ENCODE results near the gene CDH5. TPM values are rescaled to one million over a fixed set of nuclear protein-coding genes. Genes with fewer than 3 reads are reported as not detected.
A peak's percentile ranks its signal among the peaks of the same experiment; 100 is the strongest.

Gene CDH5
- total RNA-seq, 2 experiments from 2014 or later = not detected

DNA sequence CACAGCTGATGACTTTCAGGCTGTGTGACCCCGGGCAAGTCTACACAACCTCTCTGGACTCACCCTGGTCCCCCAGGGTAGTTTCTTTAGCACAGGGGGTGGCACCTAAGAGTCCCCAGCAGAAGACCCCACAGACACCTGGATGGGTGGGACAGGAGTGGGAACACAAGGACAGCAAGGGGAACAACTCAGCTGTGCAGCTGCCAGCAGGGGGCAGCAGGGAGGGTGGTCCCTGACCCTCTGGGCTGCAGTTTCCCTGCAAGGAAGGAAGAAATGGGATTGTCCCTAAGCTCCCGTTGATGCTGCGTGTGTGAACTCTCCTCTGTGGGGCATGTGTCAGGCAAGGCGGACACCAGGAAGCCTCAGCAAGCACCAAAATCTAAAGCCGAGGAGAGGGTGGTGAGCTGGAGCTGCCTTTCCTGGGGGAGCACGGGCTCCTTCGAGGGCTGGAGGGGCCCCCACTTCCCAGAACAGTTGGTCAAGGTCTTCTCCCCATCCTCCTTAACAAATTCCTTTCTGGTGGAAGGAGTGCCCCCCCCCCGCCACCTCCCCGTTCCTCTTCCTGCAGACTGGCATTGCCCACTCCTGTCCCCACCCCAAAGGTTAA, 24.1 kb upstream of the CDH5 start:
- H2AFZ ChIP-seq (ENCODE audit: low read length) = no peak overlapping the region

DNA sequence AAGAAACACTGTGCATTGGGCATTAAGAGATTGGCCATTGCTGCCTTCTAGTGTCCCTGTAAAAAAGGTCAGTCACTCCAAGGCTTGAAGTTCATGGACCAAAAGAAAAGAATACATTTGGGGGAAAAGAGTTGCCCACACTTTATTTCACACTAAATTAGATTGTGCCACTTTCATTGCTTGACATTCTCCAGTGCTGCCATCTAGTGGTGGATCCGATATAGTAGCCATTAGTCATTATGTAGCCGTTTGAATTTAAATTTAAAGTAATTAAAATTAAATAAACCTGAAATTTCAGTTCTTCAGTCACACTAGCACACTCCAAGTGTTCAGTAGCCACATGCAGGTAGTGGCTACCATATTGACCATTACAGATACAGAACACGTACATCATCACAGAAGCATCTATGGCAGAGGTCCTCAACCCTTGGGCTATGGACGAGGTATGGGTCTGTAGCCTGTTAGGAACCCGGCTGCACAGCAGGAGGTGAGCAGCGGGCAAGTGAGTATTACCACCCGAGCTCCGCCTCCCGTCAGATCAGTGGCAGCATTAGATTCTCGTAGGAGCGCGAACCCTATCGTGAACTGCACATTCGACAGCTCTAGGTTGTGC, 21.9 kb upstream of the CDH5 start:
- Histone ChIP-seq H2AFZ (ENCODE audit: low read length) (no peak overlapping the region), H3K9me3 (ENCODE audit: low read length) (no peaks in the 10 kb centered on the region), H4K20me1 (ENCODE audit: insufficient read depth, low read length) (no peaks in the 10 kb centered on the region), H3K4me2 (ENCODE audit: low read length) (no peak overlapping the region), H3K27ac (ENCODE audit: low read depth, low read length, poor library complexity, severe bottlenecking) (no peak overlapping the region), H3K4me1 (ENCODE audit: insufficient read depth, low read length, poor library complexity, severe bottlenecking) (no peaks in the 10 kb centered on the region), H3K36me3 (ENCODE audit: insufficient read depth, low read length) (no peaks in the 10 kb centered on the region), H3K4me3 (ENCODE audit: low read depth, low read length, poor library complexity, severe bottlenecking) (no peak overlapping the region), H3K9me2 (ENCODE audit: insufficient read depth, low read length) (no peaks in the 10 kb centered on the region), H3K79me2 (ENCODE audit: insufficient read depth, low read depth, low read length) (no peaks in the 10 kb centered on the region)
- CTCF ChIA-PET (ENCODE audit: unreplicated experiment) = no interaction called here
- BruUV-seq (replicated peaks) = no TSS peak
- POLR2A ChIA-PET = interaction anchor here (0.6 kb wide), 1 partner anchor 267 kb away, joined by 3 read pairs; no protein-coding TSS in a partner anchor
- intact Hi-C loops (cut with micrococcal nuclease; ENCODE audit: unreplicated experiment) = no loop called here
- peak; percentile 55 for DNase-seq (ENCODE audit: low spot score)
- TF ChIP-seq EZH2phosphoT487 (IDR thresholded peaks at IDR 0.05; ENCODE audit: borderline replicate concordance, low read depth, low read length) = no peak
- TF ChIP-seq, protein P1, sequence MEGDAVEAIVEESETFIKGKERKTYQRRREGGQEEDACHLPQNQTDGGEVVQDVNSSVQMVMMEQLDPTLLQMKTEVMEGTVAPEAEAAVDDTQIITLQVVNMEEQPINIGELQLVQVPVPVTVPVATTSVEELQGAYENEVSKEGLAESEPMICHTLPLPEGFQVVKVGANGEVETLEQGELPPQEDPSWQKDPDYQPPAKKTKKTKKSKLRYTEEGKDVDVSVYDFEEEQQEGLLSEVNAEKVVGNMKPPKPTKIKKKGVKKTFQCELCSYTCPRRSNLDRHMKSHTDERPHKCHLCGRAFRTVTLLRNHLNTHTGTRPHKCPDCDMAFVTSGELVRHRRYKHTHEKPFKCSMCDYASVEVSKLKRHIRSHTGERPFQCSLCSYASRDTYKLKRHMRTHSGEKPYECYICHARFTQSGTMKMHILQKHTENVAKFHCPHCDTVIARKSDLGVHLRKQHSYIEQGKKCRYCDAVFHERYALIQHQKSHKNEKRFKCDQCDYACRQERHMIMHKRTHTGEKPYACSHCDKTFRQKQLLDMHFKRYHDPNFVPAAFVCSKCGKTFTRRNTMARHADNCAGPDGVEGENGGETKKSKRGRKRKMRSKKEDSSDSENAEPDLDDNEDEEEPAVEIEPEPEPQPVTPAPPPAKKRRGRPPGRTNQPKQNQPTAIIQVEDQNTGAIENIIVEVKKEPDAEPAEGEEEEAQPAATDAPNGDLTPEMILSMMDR (conservative IDR thresholded peaks at IDR 0.05; ENCODE audit: low read length) = peak; percentile 97

More for the DNA sequence above, 24.1 kb upstream of the CDH5 start:
- no peaks in the 10 kb centered on the region for H3K79me2 ChIP-seq (ENCODE audit: insufficient read depth, low read depth, low read length)
- H3K4me3 ChIP-seq (ENCODE audit: low read depth, low read length, poor library complexity, severe bottlenecking) = no peak overlapping the region
- H3K27ac ChIP-seq (ENCODE audit: low read depth, low read length, poor library complexity, severe bottlenecking) = no peak overlapping the region
- ChIA-PET CTCF (ENCODE audit: unreplicated experiment) (interaction anchor here (1.5 kb wide), 1 partner anchor 17 kb away, joined by 3 read pairs; no protein-coding TSS in a partner anchor), POLR2A (no interaction called here)
- H3K4me1 ChIP-seq (ENCODE audit: insufficient read depth, low read length, poor library complexity, severe bottlenecking) = no peaks in the 10 kb centered on the region
- H3K4me2 ChIP-seq (ENCODE audit: low read length) = no peak overlapping the region
- peak; percentile 35 for DNase-seq (ENCODE audit: low spot score)
- no peaks in the 10 kb centered on the region for H4K20me1 ChIP-seq (ENCODE audit: insufficient read depth, low read length)
- H3K9me3 ChIP-seq (ENCODE audit: low read length) = no peaks in the 10 kb centered on the region
- TF ChIP-seq, protein P1 (conservative IDR thresholded peaks at IDR 0.05; ENCODE audit: low read length) = peak; percentile 79
- no peak for TF ChIP-seq EZH2phosphoT487 (IDR thresholded peaks at IDR 0.05; ENCODE audit: borderline replicate concordance, low read depth, low read length)
- no peaks in the 10 kb centered on the region for H3K9me2 ChIP-seq (ENCODE audit: insufficient read depth, low read length)
- no peaks in the 10 kb centered on the region for H3K36me3 ChIP-seq (ENCODE audit: insufficient read depth, low read length)
- intact Hi-C loops (cut with micrococcal nuclease; ENCODE audit: unreplicated experiment) = no loop called here
- BruUV-seq (replicated peaks) = no TSS peak

DNA sequence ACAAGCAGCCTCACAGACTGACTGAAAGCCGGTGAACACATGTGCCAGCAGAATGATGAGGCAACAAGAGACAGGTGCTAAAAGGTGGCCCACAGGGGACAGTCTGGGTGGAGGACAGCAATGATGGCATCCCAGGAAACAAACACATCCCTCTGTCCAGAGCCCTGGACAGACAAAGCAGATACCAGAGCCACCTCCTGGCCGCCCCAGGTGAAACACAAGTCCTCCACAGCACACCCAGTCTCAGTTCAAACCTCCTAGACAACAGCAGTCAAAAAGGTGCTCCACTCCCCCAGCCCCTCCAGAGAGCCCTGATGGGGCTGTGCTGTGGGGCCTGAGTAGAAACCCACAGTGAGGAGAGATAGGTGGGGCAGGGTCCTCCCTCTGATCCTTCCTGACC, 20.3 kb upstream of the CDH5 start:
- DNase-seq (ENCODE audit: low spot score) = no peak
- Histone ChIP-seq H2AFZ (ENCODE audit: low read length) (no peak overlapping the region), H4K20me1 (ENCODE audit: insufficient read depth, low read length) (no peaks in the 10 kb centered on the region), H3K79me2 (ENCODE audit: insufficient read depth, low read depth, low read length) (no peaks in the 10 kb centered on the region), H3K9me3 (ENCODE audit: low read length) (no peaks in the 10 kb centered on the region), H3K4me1 (ENCODE audit: insufficient read depth, low read length, poor library complexity, severe bottlenecking) (no peaks in the 10 kb centered on the region), H3K36me3 (ENCODE audit: insufficient read depth, low read length) (no peaks in the 10 kb centered on the region), H3K9me2 (ENCODE audit: insufficient read depth, low read length) (no peaks in the 10 kb centered on the region), H3K4me2 (ENCODE audit: low read length) (no peak overlapping the region), H3K27ac (ENCODE audit: low read depth, low read length, poor library complexity, severe bottlenecking) (no peak overlapping the region), H3K4me3 (ENCODE audit: low read depth, low read length, poor library complexity, severe bottlenecking) (no peak overlapping the region)
- ChIA-PET POLR2A (no interaction called here), CTCF (ENCODE audit: unreplicated experiment) (no interaction called here)
- intact Hi-C loops (cut with micrococcal nuclease; ENCODE audit: unreplicated experiment) = no loop called here
- TF ChIP-seq EZH2phosphoT487 (IDR thresholded peaks at IDR 0.05; ENCODE audit: borderline replicate concordance, low read depth, low read length) = no peak
- TF ChIP-seq, protein P1 (conservative IDR thresholded peaks at IDR 0.05; ENCODE audit: low read length) = no peak
- no TSS peak for BruUV-seq (replicated peaks)
